DMS79 (cell line): ENCODE results near the gene PPP1R1B.

Source experiments
- DNase-seq: peaks from one replicate; lab custom pipeline; 2025; lab: John Stamatoyannopoulos, UW

The PPP1R1B gene

GRCh38 chr17:39600288-39600996 lies 26.3 kb upstream of the PPP1R1B start:
- no peak for DNase-seq

- no peak for DNase-seq
These were observed 25.7 kb upstream of the PPP1R1B start for GRCh38 chr17:39600997-39601597.

GRCh38 chr17:39601758-39602532 lies 24.8 kb upstream of the PPP1R1B start:
- DNase-seq: no peak

GRCh38 chr17:39602533-39603303 lies 24.0 kb upstream of the PPP1R1B start:
- DNase-seq: no peak

GRCh38 chr17:39603304-39604016 lies 23.3 kb upstream of the PPP1R1B start:
- DNase-seq: no peak

- no peak for DNase-seq
These were observed 21.8 kb upstream of the PPP1R1B start for GRCh38 chr17:39604911-39605491.

GRCh38 chr17:39605492-39606433 lies 21.0 kb upstream of the PPP1R1B start:
- no peak for DNase-seq

- no peak for DNase-seq
These were observed 20.2 kb upstream of the PPP1R1B start for GRCh38 chr17:39606434-39607056.

GRCh38 chr17:39607057-39607850 lies 19.5 kb upstream of the PPP1R1B start:
- no peak for DNase-seq

- no peak for DNase-seq
These were observed 19.0 kb upstream of the PPP1R1B start, which contains the start of gene NEUROD2 for GRCh38 chr17:39607851-39608130. Gene NEUROD2 (minus strand): TSS chr17:39607920. CDS start chr17:39606599, 1,321 bp downstream.

GRCh38 chr17:39608142-39608981 lies 18.4 kb upstream of the PPP1R1B start:
- DNase-seq: no peak

GRCh38 chr17:39609416-39610025 lies 17.2 kb upstream of the PPP1R1B start:
- DNase-seq: no peak

- DNase-seq: no peak
These were observed 15.2 kb upstream of the PPP1R1B start for GRCh38 chr17:39611401-39612112.

GRCh38 chr17:39612291-39612894 lies 14.4 kb upstream of the PPP1R1B start:
- DNase-seq: no peak

GRCh38 chr17:39612935-39613464 lies 13.8 kb upstream of the PPP1R1B start:
- no peak for DNase-seq

GRCh38 chr17:39614545-39615157 lies 12.1 kb upstream of the PPP1R1B start:
- no peak for DNase-seq
